Hepatocyte (in vitro differentiated cells): ENCODE measurements around the gene PCSK6.

Experiments used
- CTCF ChIP-seq: fragments of 200-600 bp; sonication (generic); IDR thresholded peaks from 2 replicates; pipeline ENCODE4 v1.5.1; 2016; ENCODE audit warnings: antibody characterized with exemption, mild to moderate bottlenecking; ENCODE audit not compliant: poor library complexity
- EZH2 ChIP-seq: fragments of 200-600 bp; sonication (generic); IDR thresholded peaks from 2 replicates; pipeline ENCODE4 v1.6.1; 2016; ENCODE audit warnings: antibody characterized with exemption, mild to moderate bottlenecking, borderline replicate concordance

GRCh38 chr15:101477851-101478362 lies 11.6 kb downstream of the PCSK6 start:
- TF ChIP-seq CTCF (no peak), EZH2 (no peak)
